Calu3 (cell line): ENCODE results near the gene HEXA. TPM values are rescaled to one million over a fixed set of nuclear protein-coding genes. Genes with fewer than 3 reads are reported as not detected.
A peak's percentile ranks its signal among the peaks of the same experiment; 100 is the strongest.

Source experiments
- BruUV-seq: library from RNA; stranded (reverse); fragments of 400-500 nt; replicated peaks from 2 replicates; lab custom pipeline; 2021; lab: Mats Ljungman, UMichigan
- CTCF ChIA-PET: fragments of 300-600 bp; sonication (Branson Sonifier 250); formaldehyde crosslinking; loops from one replicate; lab custom pipeline; 2022; ENCODE audit warnings: antibody characterized with exemption; lab: Charles Lee
- DNase-seq: peaks from one replicate; pipeline ENCODE4 v3.0.0; 2022
- H3K27ac Mint-ChIP-seq: one replicate; pipeline ENCODE4 v1.8.0; 2022; ENCODE audit warnings: mixed read lengths; ENCODE audit not compliant: unreplicated experiment
- H3K27me3 Mint-ChIP-seq: one replicate; pipeline ENCODE4 v1.8.0; 2022; ENCODE audit warnings: mixed read lengths; ENCODE audit not compliant: unreplicated experiment
- H3K36me3 Mint-ChIP-seq: one replicate; pipeline ENCODE4 v1.8.0; 2022; ENCODE audit warnings: mild to moderate bottlenecking, moderate library complexity, mixed read lengths; ENCODE audit not compliant: insufficient read depth, unreplicated experiment
- H3K4me1 Mint-ChIP-seq: one replicate; pipeline ENCODE4 v1.8.0; 2022; ENCODE audit warnings: mild to moderate bottlenecking, low read depth, mixed read lengths; ENCODE audit not compliant: unreplicated experiment
- H3K4me3 Mint-ChIP-seq: one replicate; pipeline ENCODE4 v1.8.0; 2022; ENCODE audit warnings: mild to moderate bottlenecking, low read depth, moderate library complexity, mixed read lengths; ENCODE audit not compliant: unreplicated experiment
- H3K9me3 Mint-ChIP-seq: one replicate; pipeline ENCODE4 v1.8.0; 2022; ENCODE audit warnings: low read depth, mixed read lengths; ENCODE audit not compliant: unreplicated experiment
- intact Hi-C: fragments of 100-400 bp; cut with micrococcal nuclease; formaldehyde crosslinking; loops from one replicate; pipeline ENCODE4 v1.10.0; 2022; ENCODE audit not compliant: unreplicated experiment
- total RNA-seq: library from RNA; stranded (reverse); gene quantifications from 2 replicates; pipeline ENCODE4 v1.2.3, GENCODE V29; 2022
- TF ChIP-seq, protein P1 (sequence below): fragments of 200-600 bp; IDR thresholded peaks from one replicate; pipeline ENCODE4 v1.8.0; 2022; ENCODE audit warnings: antibody characterized with exemption; ENCODE audit not compliant: unreplicated experiment

Gene HEXA
- total RNA-seq, 1 experiment from 2014 or later, result 129 TPM

DNA sequence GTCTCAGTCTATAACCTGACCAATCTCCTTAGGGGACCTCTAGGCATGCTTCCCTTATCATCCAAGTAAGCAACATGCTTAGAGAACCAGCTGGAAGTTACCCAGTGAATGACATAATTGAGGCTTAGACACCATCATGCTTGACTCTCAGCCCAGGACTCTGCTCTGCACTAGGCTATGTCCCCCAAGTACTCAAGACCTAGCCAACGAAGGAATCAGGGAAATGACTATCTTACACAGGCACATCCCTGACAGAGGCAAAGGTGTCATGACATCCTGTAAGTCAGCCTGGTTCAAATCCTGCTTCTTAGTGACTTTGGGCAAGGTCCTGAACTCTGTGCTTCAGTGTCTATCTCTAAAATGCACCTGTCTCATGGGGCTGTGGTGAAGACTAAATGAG is 31.2 kb downstream of the HEXA start:
- DNase-seq, result no peak
- Mint-ChIP-seq H3K9me3 (no peaks in the 10 kb centered on the region), H3K4me3 (no peak overlapping the region), H3K27me3 (no peaks in the 10 kb centered on the region), H3K4me1 (no peaks in the 10 kb centered on the region), H3K36me3 (peaks cover 12% of the 10 kb centered on the region), H3K27ac (no peak overlapping the region)
- CTCF ChIA-PET, result no interaction called here
- TF ChIP-seq, protein P1, sequence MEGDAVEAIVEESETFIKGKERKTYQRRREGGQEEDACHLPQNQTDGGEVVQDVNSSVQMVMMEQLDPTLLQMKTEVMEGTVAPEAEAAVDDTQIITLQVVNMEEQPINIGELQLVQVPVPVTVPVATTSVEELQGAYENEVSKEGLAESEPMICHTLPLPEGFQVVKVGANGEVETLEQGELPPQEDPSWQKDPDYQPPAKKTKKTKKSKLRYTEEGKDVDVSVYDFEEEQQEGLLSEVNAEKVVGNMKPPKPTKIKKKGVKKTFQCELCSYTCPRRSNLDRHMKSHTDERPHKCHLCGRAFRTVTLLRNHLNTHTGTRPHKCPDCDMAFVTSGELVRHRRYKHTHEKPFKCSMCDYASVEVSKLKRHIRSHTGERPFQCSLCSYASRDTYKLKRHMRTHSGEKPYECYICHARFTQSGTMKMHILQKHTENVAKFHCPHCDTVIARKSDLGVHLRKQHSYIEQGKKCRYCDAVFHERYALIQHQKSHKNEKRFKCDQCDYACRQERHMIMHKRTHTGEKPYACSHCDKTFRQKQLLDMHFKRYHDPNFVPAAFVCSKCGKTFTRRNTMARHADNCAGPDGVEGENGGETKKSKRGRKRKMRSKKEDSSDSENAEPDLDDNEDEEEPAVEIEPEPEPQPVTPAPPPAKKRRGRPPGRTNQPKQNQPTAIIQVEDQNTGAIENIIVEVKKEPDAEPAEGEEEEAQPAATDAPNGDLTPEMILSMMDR, result no peak
- no TSS peak for BruUV-seq
- intact Hi-C loops, result no loop called here

DNA sequence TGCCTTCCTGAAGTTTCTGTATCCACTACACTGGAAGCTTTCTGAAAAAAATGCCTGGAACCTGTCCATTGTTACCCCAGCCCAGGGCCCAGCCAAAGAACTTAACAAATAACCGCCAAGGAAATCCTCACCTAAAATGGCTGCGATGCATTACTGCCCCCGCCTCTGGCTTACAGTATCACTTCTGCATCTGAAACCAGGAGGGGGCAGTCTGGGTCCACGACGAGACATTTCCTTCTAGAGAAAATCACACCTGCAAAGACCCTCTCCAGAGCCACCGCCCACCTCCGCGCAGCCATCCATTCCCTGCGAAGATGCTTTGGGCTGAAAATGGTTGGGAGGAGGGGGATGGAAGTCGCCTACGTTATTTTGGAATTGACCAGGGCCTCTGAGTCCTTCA is 33.4 kb downstream of the HEXA start:
- Mint-ChIP-seq H3K36me3 (peaks cover 12% of the 10 kb centered on the region), H3K27ac (no peak overlapping the region), H3K4me1 (no peaks in the 10 kb centered on the region), H3K9me3 (no peaks in the 10 kb centered on the region), H3K27me3 (no peaks in the 10 kb centered on the region), H3K4me3 (no peak overlapping the region)
- TF ChIP-seq, protein P1, result peak; percentile 27
- peak; percentile 52 for DNase-seq
- CTCF ChIA-PET, result no interaction called here
- intact Hi-C loops, result no loop called here
- no TSS peak for BruUV-seq

GRCh38 chr15:72341361-72341760 is 34.5 kb downstream of the HEXA start:
- H3K27ac Mint-ChIP-seq, result no peak overlapping the region
- BruUV-seq, result no TSS peak
- CTCF ChIA-PET, result interaction anchor here (0.6 to 0.9 kb wide), 3 partner anchors 120 to 421 kb away, joined by 3 to 4 read pairs (median 3); no protein-coding TSS in a partner anchor
- DNase-seq, result peak; percentile 9
- peaks cover 6% of the 10 kb centered on the region for H3K36me3 Mint-ChIP-seq
- intact Hi-C loops, result no loop called here
- H3K4me3 Mint-ChIP-seq, result no peak overlapping the region
- H3K27me3 Mint-ChIP-seq, result no peaks in the 10 kb centered on the region
- no peaks in the 10 kb centered on the region for H3K4me1 Mint-ChIP-seq
- TF ChIP-seq, protein P1, result peak; percentile 20
- no peaks in the 10 kb centered on the region for H3K9me3 Mint-ChIP-seq

- CTCF ChIA-PET, result interaction anchor here (0.9 kb wide), 1 partner anchor 140 kb away, joined by 3 read pairs; no protein-coding TSS in a partner anchor
- TF ChIP-seq, protein P1, result no peak
- no peak overlapping the region for H3K4me3 Mint-ChIP-seq
- H3K27ac Mint-ChIP-seq, result no peak overlapping the region
- peaks cover 6% of the 10 kb centered on the region for H3K36me3 Mint-ChIP-seq
- intact Hi-C loops, result no loop called here
- no TSS peak for BruUV-seq
- no peak for DNase-seq
- no peaks in the 10 kb centered on the region for H3K27me3 Mint-ChIP-seq
- no peaks in the 10 kb centered on the region for H3K4me1 Mint-ChIP-seq
- H3K9me3 Mint-ChIP-seq, result no peaks in the 10 kb centered on the region
These were observed 35.4 kb downstream of the HEXA start for GRCh38 chr15:72340366-72340765.
